Mucosa of stomach (tissue), 1 donor: ENCODE data around the gene REN.
A peak's percentile ranks its signal among the peaks of the same experiment; 100 is the strongest.

ENCODE experiments used
- H3K27me3 ChIP-seq: one replicate; pipeline ENCODE4 v1.7.0; 2013; ENCODE audit warnings: mild to moderate bottlenecking, low read length; ENCODE audit not compliant: control insufficient read depth, insufficient read depth
- H3K36me3 ChIP-seq: one replicate; pipeline ENCODE4 v1.7.0; 2013; ENCODE audit warnings: low read length; ENCODE audit not compliant: control insufficient read depth, insufficient read depth
- H3K4me1 ChIP-seq: one replicate; pipeline ENCODE4 v1.7.0; 2013; ENCODE audit warnings: mild to moderate bottlenecking, low read length; ENCODE audit not compliant: control insufficient read depth, insufficient read depth
- H3K4me3 ChIP-seq: one replicate; pipeline ENCODE4 v1.7.0; 2013; ENCODE audit warnings: low read length
- H3K9ac ChIP-seq: one replicate; pipeline ENCODE4 v1.7.0; 2013; ENCODE audit warnings: mild to moderate bottlenecking, low read length, moderate library complexity
- H3K9me3 ChIP-seq: one replicate; pipeline ENCODE4 v1.7.0; 2013; ENCODE audit warnings: mild to moderate bottlenecking, low read length, moderate library complexity; ENCODE audit not compliant: control insufficient read depth
- donor health status: Pancreatic carcinoma.

The REN gene

GRCh38 chr1:204136814-204137213, 29.3 kb downstream of the REN start:
- H3K36me3 ChIP-seq: no peaks in the 10 kb centered on the region
- no peaks in the 10 kb centered on the region for H3K4me1 ChIP-seq
- no peaks in the 10 kb centered on the region for H3K9me3 ChIP-seq
- H3K27me3 ChIP-seq: no peaks in the 10 kb centered on the region
- H3K9ac ChIP-seq: no peak overlapping the region
- H3K4me3 ChIP-seq: no peak overlapping the region

- Histone ChIP-seq H3K9ac (no peak overlapping the region), H3K36me3 (no peaks in the 10 kb centered on the region), H3K4me1 (peaks cover 22% of the 10 kb centered on the region), H3K4me3 (no peak overlapping the region), H3K9me3 (no peaks in the 10 kb centered on the region), H3K27me3 (no peaks in the 10 kb centered on the region)
Measured at GRCh38 chr1:204134103-204134502, 32.0 kb downstream of the REN start.

GRCh38 chr1:204132718-204133117, 33.4 kb downstream of the REN start:
- H3K4me3 ChIP-seq: no peak overlapping the region
- H3K27me3 ChIP-seq: no peaks in the 10 kb centered on the region
- H3K36me3 ChIP-seq: no peaks in the 10 kb centered on the region
- no peak overlapping the region for H3K9ac ChIP-seq
- no peaks in the 10 kb centered on the region for H3K9me3 ChIP-seq
- H3K4me1 ChIP-seq: peaks cover 26% of the 10 kb centered on the region

GRCh38 chr1:204131978-204132377, 34.2 kb downstream of the REN start:
- no peaks in the 10 kb centered on the region for H3K9me3 ChIP-seq
- H3K9ac ChIP-seq: no peak overlapping the region
- no peaks in the 10 kb centered on the region for H3K27me3 ChIP-seq
- H3K4me3 ChIP-seq: no peak overlapping the region
- no peaks in the 10 kb centered on the region for H3K36me3 ChIP-seq
- H3K4me1 ChIP-seq: peaks cover 26% of the 10 kb centered on the region

GRCh38 chr1:204130981-204131892, 34.9 kb downstream of the REN start:
- no peak overlapping the region for H3K4me3 ChIP-seq
- no peak overlapping the region for H3K9ac ChIP-seq
- peaks cover 26% of the 10 kb centered on the region for H3K4me1 ChIP-seq
- H3K27me3 ChIP-seq: no peaks in the 10 kb centered on the region
- no peaks in the 10 kb centered on the region for H3K36me3 ChIP-seq
- H3K9me3 ChIP-seq: no peaks in the 10 kb centered on the region

GRCh38 chr1:204130178-204130577, 36.0 kb downstream of the REN start:
- Histone ChIP-seq H3K4me1 (peaks cover 26% of the 10 kb centered on the region), H3K4me3 (no peak overlapping the region), H3K9ac (no peak overlapping the region), H3K27me3 (no peaks in the 10 kb centered on the region), H3K9me3 (no peaks in the 10 kb centered on the region), H3K36me3 (no peaks in the 10 kb centered on the region)

GRCh38 chr1:204128964-204129896, 36.9 kb downstream of the REN start:
- Histone ChIP-seq H3K9ac (peak overlapping the region; percentile 79), H3K4me3 (peak overlapping the region; percentile 31), H3K36me3 (no peaks in the 10 kb centered on the region), H3K4me1 (peaks cover 26% of the 10 kb centered on the region), H3K27me3 (no peaks in the 10 kb centered on the region), H3K9me3 (no peaks in the 10 kb centered on the region)

- H3K27me3 ChIP-seq: no peaks in the 10 kb centered on the region
- H3K36me3 ChIP-seq: no peaks in the 10 kb centered on the region
- H3K9me3 ChIP-seq: no peaks in the 10 kb centered on the region
- H3K9ac ChIP-seq: no peak overlapping the region
- peaks cover 26% of the 10 kb centered on the region for H3K4me1 ChIP-seq
- H3K4me3 ChIP-seq: no peak overlapping the region
Measured at GRCh38 chr1:204128464-204128963, 37.6 kb downstream of the REN start.

- H3K9ac ChIP-seq: no peak overlapping the region
- H3K4me3 ChIP-seq: no peak overlapping the region
- H3K9me3 ChIP-seq: no peaks in the 10 kb centered on the region
- H3K36me3 ChIP-seq: no peaks in the 10 kb centered on the region
- H3K4me1 ChIP-seq: peaks cover 26% of the 10 kb centered on the region
- H3K27me3 ChIP-seq: no peaks in the 10 kb centered on the region
Measured at GRCh38 chr1:204127597-204128242, 38.4 kb downstream of the REN start.

- no peaks in the 10 kb centered on the region for H3K27me3 ChIP-seq
- no peaks in the 10 kb centered on the region for H3K9me3 ChIP-seq
- no peaks in the 10 kb centered on the region for H3K36me3 ChIP-seq
- H3K9ac ChIP-seq: no peak overlapping the region
- peaks cover 26% of the 10 kb centered on the region for H3K4me1 ChIP-seq
- no peak overlapping the region for H3K4me3 ChIP-seq
Measured at GRCh38 chr1:204126956-204127355, 39.2 kb downstream of the REN start.

- no peaks in the 10 kb centered on the region for H3K36me3 ChIP-seq
- no peaks in the 10 kb centered on the region for H3K9me3 ChIP-seq
- H3K9ac ChIP-seq: no peak overlapping the region
- H3K27me3 ChIP-seq: no peaks in the 10 kb centered on the region
- H3K4me3 ChIP-seq: no peak overlapping the region
- H3K4me1 ChIP-seq: peaks cover 26% of the 10 kb centered on the region
Measured at GRCh38 chr1:204126386-204126785, 39.8 kb downstream of the REN start.
